ENCODE measurements around the gene SOBP. TPM values are rescaled to one million over a fixed set of nuclear protein-coding genes. Genes with fewer than 3 reads are reported as not detected.

SOBP gene
- total and polyA plus RNA-seq, 2 donors (not counting 3 experiments of a cell fraction or from before 2014, with no cell fraction given): 0.35 to 6.6 TPM

GRCh38 chr6:107635057-107635515, 145.2 kb downstream of the SOBP start:
- peak overlapping the region; percentile 13 for H3K4me2 ChIP-seq (ENCODE audit: insufficient read depth, low read length)
- POLR2A ChIA-PET: no interaction called here
- FAIRE-seq: no peak

DNA sequence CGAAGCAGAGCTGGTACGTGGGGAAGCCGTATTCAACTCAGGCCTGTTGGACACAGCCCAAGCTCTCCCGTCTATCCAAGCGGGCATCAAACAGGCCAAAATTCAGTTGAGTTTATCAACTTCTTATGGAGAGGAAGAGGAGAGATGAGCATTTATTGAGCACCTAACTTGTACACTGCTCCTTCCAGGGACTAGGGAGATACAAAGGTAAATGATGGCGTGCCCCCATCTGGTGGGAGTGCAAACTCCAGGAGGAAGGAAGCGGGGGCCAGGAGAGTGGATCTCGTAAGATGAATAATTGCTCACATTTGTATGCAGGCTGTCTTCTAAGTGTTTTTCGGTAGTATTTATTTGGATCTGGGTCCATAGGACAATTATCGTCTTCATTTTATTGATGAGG, 146.6 kb downstream of the SOBP start:
- Histone ChIP-seq H3K9me1 (replicated peaks; ENCODE audit: control insufficient read depth, extremely low read depth, insufficient read depth, low read length) (no peaks in the 10 kb centered on the region), H3K4me2 (ENCODE audit: insufficient read depth, low read length) (no peak overlapping the region), H3K4me1 (ENCODE audit: control insufficient read depth, extremely low read depth, insufficient read depth, low read length) (no peaks in the 10 kb centered on the region), H3K36me3 (ENCODE audit: control insufficient read depth in 2 of 2, extremely low read depth in 1 of 2, insufficient read depth in 2 of 2, low read length in 2 of 2) (no peaks in the 10 kb centered on the region), H3K9me3 (replicated peaks; ENCODE audit: control insufficient read depth, insufficient read depth, low read length) (no peaks in the 10 kb centered on the region), H3K4me3 (replicated peaks in 1 of 3; ENCODE audit: insufficient read depth in 1 of 3, low read depth in 1 of 3, low read length in 3 of 3) (no peak overlapping the region), H3K27me3 (ENCODE audit: control insufficient read depth in 2 of 2, insufficient read depth in 2 of 2, low read length in 2 of 2) (peaks cover 3 to 6% of the 10 kb centered on the region in 2 experiments), H2AFZ (ENCODE audit: low read depth, low read length) (no peak overlapping the region), H3K79me2 (ENCODE audit: control insufficient read depth, insufficient read depth, low read length) (no peaks in the 10 kb centered on the region), H3K9ac (replicated peaks; ENCODE audit: extremely low read depth, insufficient read depth, low read length) (no peak overlapping the region), H4K20me1 (replicated peaks; ENCODE audit: control insufficient read depth, extremely low read depth, insufficient read depth, low read length) (no peaks in the 10 kb centered on the region), H3K27ac (ENCODE audit: insufficient read depth, low read depth, low read length) (no peak overlapping the region)
- BruUV-seq (replicated peaks): no TSS peak
- dilution Hi-C loops (cut with MboI; ENCODE audit: extremely low pct_ligation_motif_present, low sequenced_read_pairs) (no loop called here), intact Hi-C loops (cut with micrococcal nuclease) (no loop called here)
- ChIA-PET POLR2A (no interaction called here), CTCF (no interaction called here)
- no peak for FAIRE-seq
- TF ChIP-seq POLR2A (IDR thresholded peaks at IDR 0.05; ENCODE audit: low read depth, low read length): no peak
- TF ChIP-seq POLR2AphosphoS5 (IDR thresholded peaks at IDR 0.05; ENCODE audit: insufficient read depth, low read depth, low read length): no peak
- TF ChIP-seq FOS (IDR thresholded peaks at IDR 0.05; ENCODE audit: borderline replicate concordance, insufficient read depth, low read length): no peak
- TF ChIP-seq MYC (IDR thresholded peaks at IDR 0.05; ENCODE audit: low read depth, low read length): no peak
- TF ChIP-seq GATA2 (IDR thresholded peaks at IDR 0.05; ENCODE audit: insufficient read depth, insufficient read length, low read depth, low read length): no peak
- TF ChIP-seq MAX (IDR thresholded peaks at IDR 0.05; ENCODE audit: insufficient read depth, insufficient read length): no peak
- no peak for DNase-seq (ENCODE audit: low read depth, low spot score)

More at GRCh38 chr6:107635057-107635515, 145.2 kb downstream of the SOBP start:
- peaks cover 3 to 6% of the 10 kb centered on the region in 2 experiments for H3K27me3 ChIP-seq (ENCODE audit: control insufficient read depth in 2 of 2, insufficient read depth in 2 of 2, low read length in 2 of 2)
- dilution Hi-C loops (cut with MboI; ENCODE audit: extremely low pct_ligation_motif_present, low sequenced_read_pairs) (no loop called here), intact Hi-C loops (cut with micrococcal nuclease) (no loop called here)
- H3K4me1 ChIP-seq (ENCODE audit: control insufficient read depth, extremely low read depth, insufficient read depth, low read length): no peaks in the 10 kb centered on the region
- TF ChIP-seq EZH2 (IDR thresholded peaks at IDR 0.05; ENCODE audit: borderline replicate concordance, low read depth, low read length, severe bottlenecking): peak; percentile 20
- TF ChIP-seq MYC (IDR thresholded peaks at IDR 0.05; ENCODE audit: low read depth, low read length): no peak
- H4K20me1 ChIP-seq (replicated peaks; ENCODE audit: control insufficient read depth, extremely low read depth, insufficient read depth, low read length): no peaks in the 10 kb centered on the region
- no peak overlapping the region for H3K9ac ChIP-seq (replicated peaks; ENCODE audit: extremely low read depth, insufficient read depth, low read length)
- no TSS peak for BruUV-seq (replicated peaks)
- no peak overlapping the region for H3K27ac ChIP-seq (ENCODE audit: insufficient read depth, low read depth, low read length)
- peak overlapping the region; percentile 69 for H2AFZ ChIP-seq (ENCODE audit: low read depth, low read length)
- H3K9me3 ChIP-seq (replicated peaks; ENCODE audit: control insufficient read depth, insufficient read depth, low read length): no peaks in the 10 kb centered on the region
- no peaks in the 10 kb centered on the region for H3K36me3 ChIP-seq (ENCODE audit: control insufficient read depth in 2 of 2, extremely low read depth in 1 of 2, insufficient read depth in 2 of 2, low read length in 2 of 2)
- CTCF ChIA-PET: no interaction called here
- H3K79me2 ChIP-seq (ENCODE audit: control insufficient read depth, insufficient read depth, low read length): no peaks in the 10 kb centered on the region
- no peak for DNase-seq (ENCODE audit: low read depth, low spot score)
- H3K9me1 ChIP-seq (replicated peaks; ENCODE audit: control insufficient read depth, extremely low read depth, insufficient read depth, low read length): no peaks in the 10 kb centered on the region
- H3K4me3 ChIP-seq (replicated peaks in 1 of 3; ENCODE audit: insufficient read depth in 1 of 3, low read depth in 1 of 3, low read length in 3 of 3): no peak overlapping the region
